ENCODE data around the gene ACACA. TPM values are rescaled to one million over a fixed set of nuclear protein-coding genes. Genes with fewer than 3 reads are reported as not detected.

ACACA gene
- total and polyA plus RNA-seq, 9 of the 15 experiments (the other 6 are each of a cell fraction or from before 2014, with no cell fraction given) = 35.9 to 135 (median 88.4) TPM

GRCh38 chr17:37422971-37423625 lies 16.5 kb upstream of the ACACA start:
- H3K27ac ChIP-seq (ENCODE audit: extremely low read depth, low read depth, low read length) = no peak overlapping the region
- FAIRE-seq (no peak), DNase-seq (ENCODE audit: extremely low read depth in 1 of 4, low spot score in 3 of 4) (no peak), ATAC-seq (no peak)
- no peak for TF ChIP-seq PRDM10 (IDR thresholded peaks at IDR 0.05; ENCODE audit: partially characterized antibody)
- TF ChIP-seq HMBOX1 (IDR thresholded peaks at IDR 0.05) = no peak
- TF ChIP-seq ZNF561 (CRISPR knock-in tag; conservative IDR thresholded peaks at IDR 0.05) = no peak
- TF ChIP-seq CLOCK (CRISPR knock-in tag; IDR thresholded peaks at IDR 0.05; ENCODE audit: borderline replicate concordance) = no peak
- TF ChIP-seq FOXJ3 (CRISPR knock-in tag; IDR thresholded peaks at IDR 0.05) = no peak
- no peak for TF ChIP-seq WHSC1 (IDR thresholded peaks at IDR 0.05; ENCODE audit: low read length)
- no peak for TF ChIP-seq GTF2A2 (tag; IDR thresholded peaks at IDR 0.05)
- no peak overlapping the region for H3K4me3 ChIP-seq
- H2AFZ ChIP-seq (ENCODE audit: low read depth, low read length) = no peak overlapping the region
- 67% methylated on average over 4 of the region's 4 CpGs for WGBS (ENCODE audit: insufficient coverage, low coverage, missing lambda C conversion rate)
- peaks cover 73% of the 10 kb centered on the region for H3K36me3 ChIP-seq (ENCODE audit: control insufficient read depth, insufficient read depth, low read length)
- H3K79me2 ChIP-seq (ENCODE audit: control insufficient read depth, insufficient read depth, low read length) = no peaks in the 10 kb centered on the region
- BruUV-seq (replicated peaks) = no TSS peak
- POLR2A ChIA-PET = interaction anchor here (1.1 to 1.3 kb wide), 3 partner anchors 12 to 124 kb away, joined by 4 to 5 read pairs (median 5); partner anchors contain the start of genes ACACA and TADA2A
- no peaks in the 10 kb centered on the region for H3K9me3 ChIP-seq (replicated peaks; ENCODE audit: control insufficient read depth, insufficient read depth, low read depth, low read length)
- no peaks in the 10 kb centered on the region for H3K9me1 ChIP-seq (ENCODE audit: control insufficient read depth, insufficient read depth, low read length)
- H3K27me3 ChIP-seq (ENCODE audit: control insufficient read depth in 2 of 2, insufficient read depth in 2 of 2, low read length in 2 of 2) = no peaks in the 10 kb centered on the region
- H3K9ac ChIP-seq (ENCODE audit: insufficient read depth in 1 of 2, low read depth in 2 of 2, low read length in 2 of 2) = no peak overlapping the region
- H4K20me1 ChIP-seq (replicated peaks; ENCODE audit: control insufficient read depth, insufficient read depth, low read length) = no peaks in the 10 kb centered on the region
- in situ Hi-C loops (cut with MboI) (no loop called here), intact Hi-C loops (cut with micrococcal nuclease) (no loop called here)
- no peaks in the 10 kb centered on the region for H3K4me1 ChIP-seq (replicated peaks in 1 of 2; ENCODE audit: control insufficient read depth in 2 of 2, insufficient read depth in 2 of 2, low read length in 2 of 2)
- CTCF ChIA-PET (ENCODE audit: low intra/inter-chr PET ratio) = no interaction called here
- no peak overlapping the region for H3K4me2 ChIP-seq (ENCODE audit: insufficient read depth, low read length)

All from K562 (cell line).